HepG2 (cell line): ENCODE measurements around the gene PGGT1B. TPM values are rescaled to one million over a fixed set of nuclear protein-coding genes. Genes with fewer than 3 reads are reported as not detected.

Experiments
- ATAC-seq: fragments of 200-7000 bp; cut with Tn5 transposase; 3 replicates; pipeline ENCODE4 v1.9.1; 2020; ENCODE audit warnings: mild to moderate bottlenecking, moderate library complexity
- BruUV-seq: library from RNA; stranded (reverse); fragments of 400-500 nt; replicated peaks from 2 replicates; lab custom pipeline; 2021; lab: Mats Ljungman, UMichigan
- CTCF ChIA-PET: fragments of 300-600 bp; formaldehyde crosslinking; extraction: SDS; loops from one replicate; lab custom pipeline; 2021; ENCODE audit warnings: low total read pairs, inconsistent platforms, low intra/inter-chr PET ratio; lab: Yijun Ruan, JAX
- POLR2A ChIA-PET: fragments of 350-600 bp; sonication (Branson Sonifier 250); formaldehyde crosslinking; loops from one replicate; lab custom pipeline; 2020; ENCODE audit warnings: antibody characterized with exemption, inconsistent platforms; lab: Yijun Ruan, JAX
- DNase-seq: peaks from one replicate; pipeline ENCODE4 v3.0.0-alpha.2; 2015; ENCODE audit warnings: low spot score
- FAIRE-seq: peaks from 3 replicates; lab custom pipeline; 2011; peaks lifted over from hg19 to GRCh38; lab: Jason Lieb, UNC
- H2AFZ ChIP-seq: one replicate; pipeline ENCODE4 v1.6.1; 2011; ENCODE audit warnings: low read length, inconsistent platforms
- H3K27ac ChIP-seq: fragments of 300-600 bp; 3 replicates; pipeline ENCODE4 v1.8.0; 2011; ENCODE audit warnings: mixed run types, mild to moderate bottlenecking, mixed read lengths, low read length, inconsistent platforms; ENCODE audit not compliant: insufficient read depth; ENCODE audit errors: extremely low read length
- H3K27me3 ChIP-seq, 2 experiments: fragments of 200-600 bp in 1 of 2; 2 replicates in 1 of 2; 3 replicates in 1 of 2; pipeline versions ENCODE4 v1.6.0 to v1.8.0; 2011; ENCODE audit warnings: low read length in 2 of 2, mild to moderate bottlenecking in 2 of 2, moderate library complexity in 2 of 2, inconsistent platforms in 1 of 2; ENCODE audit not compliant: insufficient read depth in 2 of 2, control insufficient read depth in 1 of 2
- H3K36me3 ChIP-seq, 2 experiments: fragments of 200-600 bp in 1 of 2; replicated peaks in 1 of 2; 2 replicates in 1 of 2; 3 replicates in 1 of 2; pipeline versions ENCODE4 v1.5.1 to v1.8.0; 2011; ENCODE audit warnings: low read length in 2 of 2, inconsistent platforms in 1 of 2; ENCODE audit not compliant: insufficient read depth in 2 of 2, control insufficient read depth in 1 of 2
- H3K4me1 ChIP-seq: 2 replicates; pipeline ENCODE4 v1.5.1; 2012; ENCODE audit warnings: low read length, inconsistent platforms; ENCODE audit not compliant: insufficient read depth
- H3K4me2 ChIP-seq: 2 replicates; pipeline ENCODE4 v1.6.0; 2011; ENCODE audit warnings: low read depth, low read length, inconsistent platforms
- H3K4me3 ChIP-seq, 3 experiments: fragments of 200-600 bp in 1 of 3; sonication (generic), shearing (Covaris generic) in 1 of 3; replicated peaks in 1 of 3; 2 replicates each; pipeline ENCODE4 v1.5.1; 2011 to 2016; ENCODE audit warnings: low read length in 3 of 3, inconsistent platforms in 2 of 3, low read depth in 2 of 3, mild to moderate bottlenecking in 2 of 3, control low read depth in 1 of 3, mixed read lengths in 1 of 3; ENCODE audit not compliant: insufficient read depth in 1 of 3
- H3K79me2 ChIP-seq: one replicate; pipeline ENCODE4 v1.6.1; 2011; ENCODE audit warnings: low read length, inconsistent platforms; ENCODE audit not compliant: insufficient read depth
- H3K9ac ChIP-seq: 2 replicates; pipeline ENCODE4 v1.6.0; 2011; ENCODE audit warnings: mild to moderate bottlenecking, low read depth, low read length, inconsistent platforms; ENCODE audit not compliant: insufficient read depth
- H3K9me3 ChIP-seq: 2 replicates; pipeline ENCODE4 v1.5.1; 2012; ENCODE audit warnings: mild to moderate bottlenecking, low read length
- H4K20me1 ChIP-seq: 2 replicates; pipeline ENCODE4 v1.6.0; 2011; ENCODE audit warnings: inconsistent platforms, mild to moderate bottlenecking, low read length, moderate library complexity; ENCODE audit not compliant: insufficient read depth
- ATM ChIP-seq: fragments of 450-650 bp; IDR thresholded peaks from 2 replicates; pipeline ENCODE4 v1.7.1; 2017; ENCODE audit warnings: mild to moderate bottlenecking, borderline replicate concordance
- BCL6 ChIP-seq: IDR thresholded peaks from 2 replicates; pipeline ENCODE4 v1.6.1; 2016; ENCODE audit warnings: missing genetic modification reagents, missing compliant biosample characterization
- CBX1 ChIP-seq: IDR thresholded peaks from one replicate; pipeline ENCODE4 v1.6.1; 2016; ENCODE audit warnings: antibody characterized with exemption, low read depth
- CCAR2 ChIP-seq: fragments of 200-400 bp; formaldehyde crosslinking; optimal IDR thresholded peaks from 2 replicates; pipeline ENCODE3; 2018; ENCODE audit warnings: low read depth, mild to moderate bottlenecking, low read length, moderate library complexity
- CEBPZ ChIP-seq: IDR thresholded peaks from 2 replicates; pipeline ENCODE4 v1.6.1; 2012; ENCODE audit warnings: low read length, improper control_type of control experiment
- SKIL ChIP-seq: sonication (generic); formaldehyde crosslinking; IDR thresholded peaks from 2 replicates; pipeline ENCODE4 v1.8.0; 2022; ENCODE audit warnings: missing genetic modification reagents, mild to moderate bottlenecking, moderate library complexity, borderline replicate concordance
- SP140L ChIP-seq: sonication (generic); formaldehyde crosslinking; IDR thresholded peaks from 2 replicates; pipeline ENCODE4 v1.4.0; 2020; ENCODE audit warnings: missing genetic modification reagents, borderline replicate concordance
- TFE3 ChIP-seq: IDR thresholded peaks from 2 replicates; pipeline ENCODE4 v1.6.1; 2016
- YEATS2 ChIP-seq: sonication (generic); formaldehyde crosslinking; IDR thresholded peaks from 2 replicates; pipeline ENCODE4 v1.4.0; 2020; ENCODE audit warnings: missing genetic modification reagents, borderline replicate concordance
- ZNF543 ChIP-seq: sonication (generic); formaldehyde crosslinking; IDR thresholded peaks from 2 replicates; pipeline ENCODE4 v1.4.0; 2020; ENCODE audit warnings: mild to moderate bottlenecking, missing genetic modification reagents
- ZNF784 ChIP-seq: sonication (generic); formaldehyde crosslinking; IDR thresholded peaks from 2 replicates; pipeline ENCODE4 v1.5.1; 2020; ENCODE audit warnings: missing genetic modification reagents, mild to moderate bottlenecking, borderline replicate concordance
- WGBS: methylation state at CpG from one replicate; pipeline ENCODE4 v1.1.6; 2017; ENCODE audit warnings: low lambda C conversion rate; 5-methylcytosine and 5-hydroxymethylcytosine counted together
- in situ Hi-C: cut with HindIII; loops from 2 replicates; pipeline ENCODE4 v1.10.0; 2017; ENCODE audit warnings: low pct_unique_long_range_greater_than_20kb; ENCODE audit not compliant: extremely low pct_ligation_motif_present
- intact Hi-C: fragments of 100-400 bp; cut with micrococcal nuclease; formaldehyde crosslinking; loops from one replicate; pipeline ENCODE4 v1.10.0; 2022; ENCODE audit not compliant: unreplicated experiment
- polyA plus RNA-seq, 8 experiments: library from polyadenylated mRNA; depleted of rRNA in 3 of 8; stranded (reverse) in 7 of 8; unstranded in 1 of 8; fragments of >200 nt; fragmentation: Illumina TruSeq in 4 of 8; extraction: Trizol in 4 of 8; gene quantifications; 2 replicates each; pipeline versions ENCODE4 v1.2.1 to v1.2.3, GENCODE V29; 2011 to 2016; ENCODE audit warnings: low read depth in 4 of 8, missing spikeins in 1 of 8, mixed read lengths in 1 of 8; ENCODE audit not compliant: insufficient read depth in 1 of 8
- total RNA-seq, 5 experiments: library from RNA; depleted of rRNA; stranded (reverse); fragments of >200 nt; fragmentation: Illumina TruSeq; extraction: Trizol; gene quantifications; 2 replicates each; pipeline ENCODE4 v1.2.3, GENCODE V29; 2016; ENCODE audit warnings: low read depth in 1 of 5

Gene PGGT1B
- total and polyA plus RNA-seq, 2 of the 13 experiments (the other 11 are each of a cell fraction or from before 2014, with no cell fraction given): 2.4 to 42.7 TPM

- POLR2A ChIA-PET: no interaction called here
- 90% methylated on average over 1 of the region's 1 CpG for WGBS
Observed at GRCh38 chr5:115284021-115284420, 21.3 kb upstream of the PGGT1B start.

More at GRCh38 chr5:115284021-115284420, 21.3 kb upstream of the PGGT1B start:
- intact Hi-C loops: no loop called here
- TF ChIP-seq TFE3 (CRISPR knock-in tag) (no peak), SP140L (CRISPR knock-in tag) (no peak), YEATS2 (no peak), CEBPZ (no peak), BCL6 (no peak), CBX1 (no peak), ZNF543 (CRISPR knock-in tag) (no peak), SKIL (CRISPR knock-in tag) (no peak), ATM (no peak), CCAR2 (no peak), ZNF784 (CRISPR knock-in tag) (no peak)
- TF ChIP-seq, all 625 proteins: peak for 0
- Histone ChIP-seq H4K20me1 (no peaks in the 10 kb centered on the region), H2AFZ (no peak overlapping the region), H3K27me3 (no peaks in the 10 kb centered on the region), H3K9ac (no peak overlapping the region), H3K79me2 (no peaks in the 10 kb centered on the region), H3K4me3 (no peak overlapping the region), H3K27ac (no peak overlapping the region), H3K4me2 (no peak overlapping the region), H3K36me3 (no peaks in the 10 kb centered on the region), H3K9me3 (no peaks in the 10 kb centered on the region), H3K4me1 (no peaks in the 10 kb centered on the region)
- DNase-seq (no peak), FAIRE-seq (no peak), ATAC-seq (no peak)
- CTCF ChIA-PET: no interaction called here
- no TSS peak for BruUV-seq
- in situ Hi-C loops: no loop called here
